Astrocyte of the spinal cord (primary cell): ENCODE data around the gene FAM76B.

ENCODE experiments used
- DNase-seq: peaks from one replicate; pipeline ENCODE4 v3.0.0; 2011; ENCODE audit warnings: low read depth, low spot score
- H3K4me3 ChIP-seq: 2 replicates; pipeline ENCODE4 v1.5.1; 2011; ENCODE audit warnings: low read depth, mild to moderate bottlenecking, low read length, moderate library complexity
- in situ Hi-C: cut with HindIII; loops from 2 replicates; pipeline ENCODE4 v1.10.0; 2017; ENCODE audit warnings: low sequenced_read_pairs
- TF ChIP-seq, protein P1 (sequence below): IDR thresholded peaks from 2 replicates; pipeline ENCODE4 v1.5.1; 2012; ENCODE audit warnings: low read depth, mild to moderate bottlenecking, low read length, inconsistent platforms

The FAM76B gene

DNA sequence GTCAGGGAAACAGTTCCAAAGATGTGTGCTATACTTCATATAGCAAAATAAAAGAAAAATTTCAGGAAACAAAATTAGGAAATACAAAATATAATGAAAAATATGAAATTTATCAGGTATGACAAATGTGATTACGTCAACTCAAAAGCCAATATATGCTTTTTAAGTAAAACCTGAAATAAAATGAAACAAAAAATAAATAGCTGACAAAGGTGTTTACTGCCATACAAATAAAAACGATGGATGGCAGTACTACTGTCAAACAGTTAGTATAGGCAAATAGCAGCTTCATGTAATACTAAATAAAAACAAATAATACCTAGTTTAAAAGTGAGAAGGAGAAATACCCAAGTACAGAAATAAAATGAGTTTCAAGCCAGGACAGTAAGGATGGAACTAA lies 14.4 kb upstream of the FAM76B start:
- no peak for DNase-seq
- H3K4me3 ChIP-seq: no peak overlapping the region
- in situ Hi-C loops: no loop called here
- TF ChIP-seq, protein P1, sequence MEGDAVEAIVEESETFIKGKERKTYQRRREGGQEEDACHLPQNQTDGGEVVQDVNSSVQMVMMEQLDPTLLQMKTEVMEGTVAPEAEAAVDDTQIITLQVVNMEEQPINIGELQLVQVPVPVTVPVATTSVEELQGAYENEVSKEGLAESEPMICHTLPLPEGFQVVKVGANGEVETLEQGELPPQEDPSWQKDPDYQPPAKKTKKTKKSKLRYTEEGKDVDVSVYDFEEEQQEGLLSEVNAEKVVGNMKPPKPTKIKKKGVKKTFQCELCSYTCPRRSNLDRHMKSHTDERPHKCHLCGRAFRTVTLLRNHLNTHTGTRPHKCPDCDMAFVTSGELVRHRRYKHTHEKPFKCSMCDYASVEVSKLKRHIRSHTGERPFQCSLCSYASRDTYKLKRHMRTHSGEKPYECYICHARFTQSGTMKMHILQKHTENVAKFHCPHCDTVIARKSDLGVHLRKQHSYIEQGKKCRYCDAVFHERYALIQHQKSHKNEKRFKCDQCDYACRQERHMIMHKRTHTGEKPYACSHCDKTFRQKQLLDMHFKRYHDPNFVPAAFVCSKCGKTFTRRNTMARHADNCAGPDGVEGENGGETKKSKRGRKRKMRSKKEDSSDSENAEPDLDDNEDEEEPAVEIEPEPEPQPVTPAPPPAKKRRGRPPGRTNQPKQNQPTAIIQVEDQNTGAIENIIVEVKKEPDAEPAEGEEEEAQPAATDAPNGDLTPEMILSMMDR: no peak

DNA sequence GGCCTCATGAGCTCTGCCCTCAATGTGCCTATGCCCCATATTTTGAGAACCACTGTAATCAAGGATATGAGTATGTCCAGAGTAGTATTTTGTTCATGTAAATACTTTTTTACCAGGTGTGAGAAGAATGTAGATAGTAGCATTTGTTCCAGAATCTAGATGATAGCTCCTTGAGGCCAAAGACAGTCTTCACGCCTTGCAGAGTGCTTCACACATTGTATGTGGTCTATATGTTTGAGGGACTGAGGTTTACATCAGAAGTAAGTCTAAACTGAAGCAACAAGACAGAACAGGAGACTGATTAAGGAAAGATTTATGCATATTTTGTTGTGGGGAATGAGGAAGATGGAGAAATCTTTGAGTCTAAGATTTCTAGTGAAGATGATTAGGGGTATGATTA lies 13.2 kb upstream of the FAM76B start:
- H3K4me3 ChIP-seq: no peak overlapping the region
- TF ChIP-seq, protein P1: no peak
- in situ Hi-C loops: no loop called here
- no peak for DNase-seq

DNA sequence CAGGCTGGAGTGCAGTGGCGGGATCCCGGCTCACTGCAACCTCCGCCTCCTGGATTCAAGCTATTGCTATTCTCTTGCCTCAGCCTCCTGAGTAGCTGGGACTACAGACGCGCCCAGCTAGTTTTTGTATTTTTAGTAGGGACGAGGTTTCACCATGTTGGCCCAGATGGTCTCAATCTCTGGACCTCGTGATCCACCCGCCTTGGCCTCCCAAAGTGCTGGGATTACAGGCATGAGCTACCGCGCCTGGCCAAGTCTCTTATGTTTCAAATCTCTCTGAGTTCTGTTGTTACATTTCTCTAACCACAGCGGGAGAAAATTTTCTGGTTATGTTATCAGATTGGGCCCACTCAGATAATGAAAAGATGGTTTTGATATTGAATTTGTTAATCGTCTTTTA lies 10.9 kb upstream of the FAM76B start:
- H3K4me3 ChIP-seq: no peak overlapping the region
- in situ Hi-C loops: no loop called here
- DNase-seq: no peak
- TF ChIP-seq, protein P1: no peak

DNA sequence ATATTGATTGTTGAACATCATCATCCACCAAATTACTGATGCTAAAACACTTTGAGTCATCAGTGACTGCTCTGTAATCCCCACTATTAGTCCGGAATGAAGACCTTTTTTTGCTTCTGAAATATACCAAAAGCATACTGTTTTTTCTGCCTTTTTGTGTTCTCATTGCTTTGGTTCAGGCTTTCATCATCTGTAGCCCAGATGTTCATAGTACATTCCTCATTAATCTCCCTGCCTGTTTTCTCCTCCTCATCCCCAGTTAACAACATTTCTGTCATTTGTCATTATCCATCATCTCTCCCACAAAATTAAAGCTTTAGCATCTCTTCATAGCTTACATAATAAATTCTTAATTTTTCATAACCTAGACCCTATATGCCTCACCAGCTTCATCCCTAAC lies 10.0 kb upstream of the FAM76B start:
- TF ChIP-seq, protein P1: no peak
- in situ Hi-C loops: no loop called here
- no peak overlapping the region for H3K4me3 ChIP-seq
- no peak for DNase-seq

DNA sequence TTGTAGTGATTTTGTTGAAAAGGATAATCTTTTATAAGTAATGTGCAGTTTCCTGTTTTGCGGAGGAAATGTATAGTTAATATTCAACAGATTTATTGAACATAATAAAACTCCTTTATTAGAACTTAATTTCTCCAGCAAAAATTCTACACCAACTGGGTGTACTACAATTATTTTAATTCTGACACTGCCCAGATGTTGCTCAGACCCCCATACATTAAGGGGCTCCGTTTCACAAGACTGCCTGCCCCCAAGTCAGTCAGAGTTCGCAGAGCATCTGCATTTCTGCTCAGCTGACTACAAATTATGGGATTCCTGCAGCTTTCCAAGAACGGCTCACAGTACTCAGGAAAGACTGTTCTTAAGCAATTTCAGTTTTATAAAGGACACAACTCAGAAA lies 6.9 kb upstream of the FAM76B start:
- H3K4me3 ChIP-seq: no peak overlapping the region
- in situ Hi-C loops: no loop called here
- DNase-seq: no peak
- TF ChIP-seq, protein P1: no peak

DNA sequence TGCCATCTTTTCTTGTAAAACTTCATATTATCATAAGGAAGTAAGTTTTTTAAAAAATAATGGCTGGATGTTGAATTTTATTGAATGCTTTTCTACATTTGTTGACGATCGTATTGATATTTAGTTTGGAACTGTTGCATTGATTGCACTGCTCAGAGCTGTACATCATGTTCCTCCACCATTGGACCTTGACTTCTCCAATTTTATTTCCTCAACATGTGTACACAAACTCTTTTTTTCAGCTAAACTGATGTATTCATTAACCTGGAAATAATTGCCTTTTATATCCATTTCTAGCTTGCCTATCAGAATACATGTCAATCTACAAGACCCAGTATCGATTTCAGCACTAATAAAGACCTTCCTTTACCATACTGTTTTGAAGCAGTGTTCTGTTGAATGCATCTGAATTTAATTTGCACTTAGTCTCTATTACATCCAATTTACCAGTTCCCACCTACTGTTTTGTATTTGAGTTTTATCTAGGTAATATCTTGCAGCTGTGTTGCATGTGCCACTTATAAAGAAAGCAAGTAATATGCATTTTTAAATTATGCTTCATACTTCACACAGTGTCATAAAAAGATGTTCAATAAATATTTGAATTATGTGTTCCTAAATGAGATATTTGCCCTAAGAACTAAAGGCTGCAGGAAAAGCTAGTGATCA lies 6.2 kb upstream of the FAM76B start:
- H3K4me3 ChIP-seq: no peak overlapping the region
- in situ Hi-C loops: no loop called here
- no peak for DNase-seq
- TF ChIP-seq, protein P1: no peak
